ENCODE data around the gene NLGN3. TPM values are rescaled to one million over a fixed set of nuclear protein-coding genes. Genes with fewer than 3 reads are reported as not detected.
"Not testable (repeated sequence)": the region's sequence is repeated elsewhere in the genome, so short reads cannot be mapped to it uniquely, and the experiment has no call there.

NLGN3 gene
- total and polyA plus RNA-seq, 9 donors = 2.1 to 10.9 (median 5.2) TPM

DNA sequence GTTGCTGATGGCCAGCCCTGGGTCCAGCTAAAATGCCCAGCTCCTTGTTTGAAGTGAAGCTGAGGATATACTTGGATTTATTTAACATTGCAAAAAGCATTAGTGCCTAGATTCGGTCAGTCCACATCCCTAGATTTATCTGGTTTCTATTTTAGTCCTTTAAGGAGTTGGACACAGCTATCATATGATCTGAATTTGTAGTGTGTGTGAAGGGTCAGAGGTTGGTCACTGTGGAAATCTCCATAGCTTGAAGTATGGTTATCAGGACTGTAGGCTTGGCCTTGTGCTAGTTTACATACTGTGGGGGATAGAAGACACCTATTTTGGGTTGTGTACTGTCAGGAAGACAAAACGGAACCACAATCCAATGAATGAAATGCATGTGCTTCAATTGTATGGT lies 28.8 kb downstream of the NLGN3 start:
- intact Hi-C loops (cut with DNase I) = no loop called here
- no peak for DNase-seq
- no peak for TF ChIP-seq POLR2A (IDR thresholded peaks at IDR 0.05)
- TF ChIP-seq, protein P1, sequence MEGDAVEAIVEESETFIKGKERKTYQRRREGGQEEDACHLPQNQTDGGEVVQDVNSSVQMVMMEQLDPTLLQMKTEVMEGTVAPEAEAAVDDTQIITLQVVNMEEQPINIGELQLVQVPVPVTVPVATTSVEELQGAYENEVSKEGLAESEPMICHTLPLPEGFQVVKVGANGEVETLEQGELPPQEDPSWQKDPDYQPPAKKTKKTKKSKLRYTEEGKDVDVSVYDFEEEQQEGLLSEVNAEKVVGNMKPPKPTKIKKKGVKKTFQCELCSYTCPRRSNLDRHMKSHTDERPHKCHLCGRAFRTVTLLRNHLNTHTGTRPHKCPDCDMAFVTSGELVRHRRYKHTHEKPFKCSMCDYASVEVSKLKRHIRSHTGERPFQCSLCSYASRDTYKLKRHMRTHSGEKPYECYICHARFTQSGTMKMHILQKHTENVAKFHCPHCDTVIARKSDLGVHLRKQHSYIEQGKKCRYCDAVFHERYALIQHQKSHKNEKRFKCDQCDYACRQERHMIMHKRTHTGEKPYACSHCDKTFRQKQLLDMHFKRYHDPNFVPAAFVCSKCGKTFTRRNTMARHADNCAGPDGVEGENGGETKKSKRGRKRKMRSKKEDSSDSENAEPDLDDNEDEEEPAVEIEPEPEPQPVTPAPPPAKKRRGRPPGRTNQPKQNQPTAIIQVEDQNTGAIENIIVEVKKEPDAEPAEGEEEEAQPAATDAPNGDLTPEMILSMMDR (IDR thresholded peaks at IDR 0.05) = no peak
- TF ChIP-seq EP300 (IDR thresholded peaks at IDR 0.05) = no peak
- H3K9me3 ChIP-seq = no peaks in the 10 kb centered on the region
- H3K4me1 ChIP-seq (ENCODE audit: insufficient read depth) = peaks cover 2% of the 10 kb centered on the region
- no peak overlapping the region for H3K27ac ChIP-seq
- no peaks in the 10 kb centered on the region for H3K27me3 ChIP-seq
- WGBS, 3 donors = 46 to 51% (median 48%) methylated on average over 2 of the region's 2 CpGs
- H3K4me3 ChIP-seq = no peak overlapping the region
- H3K36me3 ChIP-seq = no peaks in the 10 kb centered on the region

DNA sequence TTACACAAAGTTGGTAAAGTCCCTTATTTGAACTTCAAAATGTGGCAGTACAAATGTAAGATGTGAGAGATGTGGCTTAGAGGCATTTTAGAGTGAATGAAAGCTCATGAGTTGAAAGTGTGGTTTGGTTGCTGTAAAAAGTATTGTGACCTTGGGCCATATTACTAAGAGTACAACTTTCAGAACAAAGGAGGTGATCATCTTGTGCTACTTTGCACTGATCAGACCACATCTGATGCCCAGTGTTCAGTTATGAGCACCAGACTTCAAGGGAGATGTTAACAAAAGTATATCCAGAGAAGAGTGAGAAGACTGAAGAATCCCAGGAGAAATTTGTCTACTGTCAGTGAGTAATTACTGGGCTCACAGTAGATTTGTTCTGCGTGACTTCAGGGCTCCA lies 30.2 kb downstream of the NLGN3 start:
- WGBS, 3 donors = 66 to 75% (median 75%) methylated on average over 1 of the region's 1 CpG
- Histone ChIP-seq H3K4me1 (ENCODE audit: insufficient read depth) (peaks cover 2% of the 10 kb centered on the region), H3K9me3 (no peaks in the 10 kb centered on the region), H3K27me3 (no peaks in the 10 kb centered on the region), H3K27ac (no peak overlapping the region), H3K4me3 (no peak overlapping the region), H3K36me3 (no peaks in the 10 kb centered on the region)
- no peak for DNase-seq
- TF ChIP-seq, protein P1 (IDR thresholded peaks at IDR 0.05) = no peak
- TF ChIP-seq EP300 (IDR thresholded peaks at IDR 0.05) (no peak), POLR2A (IDR thresholded peaks at IDR 0.05) (no peak)
- intact Hi-C loops (cut with DNase I) = no loop called here

DNA sequence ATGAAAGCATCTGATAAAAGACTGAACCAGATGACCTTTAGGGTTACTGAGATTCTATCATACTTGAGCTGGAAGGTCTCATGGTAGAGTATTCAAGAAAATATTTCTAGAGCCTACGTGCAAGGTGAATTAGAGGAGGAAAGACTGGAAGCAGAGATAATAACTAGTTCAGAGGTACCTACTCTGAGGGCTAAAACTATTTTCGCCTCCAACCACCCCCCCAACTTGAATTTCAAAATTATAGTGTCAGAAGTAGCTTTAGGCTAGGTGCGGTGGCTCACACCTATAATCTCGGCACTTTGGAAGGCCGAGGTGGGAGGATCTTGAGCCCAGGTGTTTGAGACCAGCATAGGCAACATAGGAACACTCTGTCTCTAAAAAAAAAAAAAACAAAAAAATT lies 30.9 kb downstream of the NLGN3 start:
- intact Hi-C loops (cut with DNase I) = no loop called here

DNA sequence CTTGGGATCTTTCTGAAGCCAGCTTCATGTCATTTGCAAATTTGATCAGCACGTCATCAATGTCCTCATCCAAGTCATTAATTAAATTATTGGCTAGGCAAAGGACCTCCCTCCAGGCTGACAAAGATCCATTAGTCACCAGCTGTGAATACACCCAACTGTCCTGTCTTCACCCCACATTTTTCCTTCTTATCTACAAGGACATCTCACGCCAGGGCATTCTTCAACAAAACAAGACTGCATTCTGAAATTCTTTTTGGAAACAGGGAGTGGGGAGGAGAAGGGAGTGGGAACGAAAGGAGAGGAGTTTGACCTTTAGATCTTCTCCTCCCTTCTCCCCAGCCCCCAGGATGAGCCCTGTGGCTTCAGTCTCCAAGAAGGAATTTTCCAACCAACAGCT lies 32.7 kb downstream of the NLGN3 start:
- intact Hi-C loops (cut with DNase I) = no loop called here
- Histone ChIP-seq H3K27ac (no peak overlapping the region), H3K4me1 (ENCODE audit: insufficient read depth) (peaks cover 2% of the 10 kb centered on the region)

More for the DNA sequence above, 30.9 kb downstream of the NLGN3 start:
- H3K4me3 ChIP-seq = no peak overlapping the region
- H3K4me1 ChIP-seq (ENCODE audit: insufficient read depth) = peaks cover 2% of the 10 kb centered on the region
- H3K27me3 ChIP-seq = no peaks in the 10 kb centered on the region
- 78 to 84% (median 83%) methylated on average over 5 of the region's 5 CpGs for WGBS, 3 donors
- H3K36me3 ChIP-seq = no peaks in the 10 kb centered on the region
- no peak overlapping the region for H3K27ac ChIP-seq
- no peak for TF ChIP-seq POLR2A (IDR thresholded peaks at IDR 0.05)
- no peak for DNase-seq
- H3K9me3 ChIP-seq = no peaks in the 10 kb centered on the region

DNA sequence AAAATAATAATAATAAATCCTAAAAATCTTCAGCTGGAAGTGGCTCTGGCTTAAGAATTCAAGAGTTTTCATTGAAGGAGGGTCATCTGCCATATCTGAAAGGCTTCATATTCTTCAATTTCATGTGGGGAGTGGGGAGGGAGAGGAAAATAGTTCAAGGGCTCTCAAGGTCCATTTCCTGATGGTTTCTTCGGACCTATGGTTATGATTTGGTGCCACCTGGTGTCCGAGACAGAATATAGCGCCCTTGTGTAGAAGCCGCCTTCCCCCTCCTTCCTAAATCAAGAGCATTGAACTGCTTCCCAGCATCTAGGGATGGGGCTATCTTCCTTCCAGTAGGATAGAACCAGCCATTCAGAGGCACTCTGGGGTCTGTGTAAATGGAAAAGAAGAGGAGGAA lies 34.3 kb downstream of the NLGN3 start:
- Histone ChIP-seq H3K27ac (no peak overlapping the region), H3K4me3 (no peak overlapping the region), H3K9me3 (no peaks in the 10 kb centered on the region), H3K4me1 (ENCODE audit: insufficient read depth) (peaks cover 2% of the 10 kb centered on the region), H3K27me3 (no peaks in the 10 kb centered on the region), H3K36me3 (no peaks in the 10 kb centered on the region)
- peak; percentile 46 to 73 (median 49) for DNase-seq
- TF ChIP-seq EP300 (IDR thresholded peaks at IDR 0.05) (no peak), POLR2A (IDR thresholded peaks at IDR 0.05) (no peak)
- TF ChIP-seq, protein P1 (IDR thresholded peaks at IDR 0.05) = peak; percentile 42 to 62 (median 52)
- intact Hi-C loops (cut with DNase I) = no loop called here
- 1 to 3% (median 2%) methylated on average over 4 of the region's 4 CpGs for WGBS, 3 donors

More for the DNA sequence above, 32.7 kb downstream of the NLGN3 start:
- Histone ChIP-seq H3K36me3 (no peaks in the 10 kb centered on the region), H3K4me3 (no peak overlapping the region), H3K27me3 (no peaks in the 10 kb centered on the region), H3K9me3 (no peaks in the 10 kb centered on the region)
- WGBS, 3 donors = 19 to 35% (median 24%) methylated on average over 3 of the region's 3 CpGs
- TF ChIP-seq, protein P1 (IDR thresholded peaks at IDR 0.05) = no peak
- TF ChIP-seq POLR2A (IDR thresholded peaks at IDR 0.05) (no peak), EP300 (IDR thresholded peaks at IDR 0.05) (no peak)
- no peak for DNase-seq

DNA sequence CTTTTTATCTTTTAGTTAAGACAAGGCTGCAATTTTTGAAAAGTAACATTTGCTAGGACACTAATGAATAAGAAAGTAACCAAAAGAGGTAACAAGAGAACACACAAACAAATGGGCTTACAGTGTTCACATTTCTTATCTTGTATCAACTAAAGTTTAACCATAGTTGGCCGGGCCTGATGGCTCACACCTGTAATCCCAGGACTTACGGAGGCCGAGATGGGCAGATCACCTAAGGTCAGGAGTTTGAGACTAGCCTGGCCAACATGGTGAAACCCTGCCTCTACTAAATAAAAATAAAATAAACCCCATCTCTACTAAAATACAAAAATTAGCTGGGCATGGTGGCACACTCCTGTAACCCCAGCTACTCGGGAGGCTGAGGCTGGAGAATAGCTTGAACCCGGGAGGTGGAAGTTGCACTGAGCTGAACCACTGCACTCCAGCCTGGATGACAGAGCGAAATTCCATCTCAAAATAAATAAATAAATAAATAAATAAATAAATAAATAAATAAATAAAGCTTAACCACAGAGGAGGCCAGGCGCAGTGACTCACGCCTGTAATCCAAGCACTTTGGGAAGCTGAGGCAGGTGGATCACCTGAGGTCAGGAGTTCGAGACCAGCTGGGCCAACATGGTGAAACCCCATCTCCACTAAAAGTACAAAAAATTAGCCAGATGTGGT lies 36.1 kb downstream of the NLGN3 start:
- not testable (repeated sequence) for H3K4me1 ChIP-seq (ENCODE audit: insufficient read depth); H3K4me3 ChIP-seq; H3K9me3 ChIP-seq; H3K27me3 ChIP-seq; H3K36me3 ChIP-seq; DNase-seq
- intact Hi-C loops (cut with DNase I) = loop anchor here in 1 of 4 donors (10.0 kb wide), 1 partner anchor 74 kb away; the partner anchor contains the start of gene ZMYM3
- 63 to 68% (median 67%) methylated on average over 9 of the region's 9 CpGs for WGBS, 3 donors
- peak overlapping the region in 1 of 2 donors; percentile 38 for H3K27ac ChIP-seq
